ENCODE results near the gene EMP2.
"Not testable (repeated sequence)": the region's sequence is repeated elsewhere in the genome, so short reads cannot be mapped to it uniquely, and the experiment has no call there.

EMP2 gene

GRCh38 chr16:10579965-10580882, at the start of gene EMP2:
TSS of gene EMP2 (minus strand) at chr16:10580598. CDS start at chr16:10547617, 32,981 bp downstream.
- peak; percentile 68 for DNase-seq

- DNase-seq = peak; percentile 10
These were observed 49.2 kb upstream of the EMP2 start for GRCh38 chr16:10629592-10629963.

- no peak for DNase-seq
These were observed 45.4 kb upstream of the EMP2 start for GRCh38 chr16:10625595-10626357.

GRCh38 chr16:10624527-10624926, 44.1 kb upstream of the EMP2 start:
- DNase-seq = no peak

DNA sequence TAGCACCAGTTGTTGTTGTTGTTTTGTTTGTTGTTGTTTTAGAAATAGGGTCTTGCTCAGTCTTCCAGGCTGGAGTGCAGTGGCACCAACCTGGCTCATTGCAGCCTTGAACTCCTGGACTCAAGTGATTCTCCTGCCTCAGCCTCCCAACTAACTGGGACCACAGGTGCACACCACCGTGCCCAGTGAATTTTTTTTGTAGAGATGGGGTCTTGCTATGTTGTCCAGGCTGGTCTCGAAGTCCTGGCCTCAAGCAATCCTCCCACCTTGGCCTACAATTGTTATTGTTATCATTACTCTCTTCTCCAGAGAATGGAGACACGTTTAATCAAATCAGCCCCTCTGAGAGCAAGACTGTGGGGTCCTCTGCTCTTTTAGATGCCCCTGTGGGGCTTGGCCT, 42.7 kb upstream of the EMP2 start:
- no peak for DNase-seq

GRCh38 chr16:10622036-10622921, 41.9 kb upstream of the EMP2 start:
- no peak for DNase-seq

GRCh38 chr16:10621216-10621949, 41.0 kb upstream of the EMP2 start:
- not testable (repeated sequence) for DNase-seq

- no peak for DNase-seq
These were observed 39.7 kb upstream of the EMP2 start for GRCh38 chr16:10620120-10620519.

DNA sequence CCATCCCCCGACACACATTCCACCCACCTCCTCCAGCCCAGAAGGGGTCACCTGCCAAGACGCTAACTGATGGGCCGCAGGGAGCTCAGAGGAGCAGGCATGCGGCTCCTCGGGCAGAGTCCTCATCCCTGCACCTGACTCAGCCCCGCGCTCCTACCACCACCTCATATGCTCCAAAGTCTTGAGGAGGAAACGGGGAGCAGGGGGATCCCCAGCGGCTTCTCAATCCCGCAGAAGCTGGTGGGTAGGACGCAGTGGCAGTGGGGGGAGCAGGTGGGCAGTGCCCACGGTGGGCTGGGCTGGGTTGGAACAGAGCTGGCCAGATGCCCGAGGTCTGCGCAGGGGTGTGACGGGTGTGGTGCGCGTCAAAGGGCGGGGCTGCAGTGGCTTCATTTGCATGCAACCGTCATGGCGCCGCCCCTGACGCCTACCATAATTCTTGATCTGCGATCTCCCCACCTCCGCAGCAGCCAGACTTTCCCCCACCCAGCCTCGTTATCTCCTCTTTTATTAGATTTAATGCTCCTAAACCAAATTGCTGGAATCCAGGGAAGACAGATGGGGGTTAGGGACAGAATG, 39.0 kb upstream of the EMP2 start:
- DNase-seq = no peak

GRCh38 chr16:10618710-10619209, 38.4 kb upstream of the EMP2 start:
- no peak for DNase-seq

DNA sequence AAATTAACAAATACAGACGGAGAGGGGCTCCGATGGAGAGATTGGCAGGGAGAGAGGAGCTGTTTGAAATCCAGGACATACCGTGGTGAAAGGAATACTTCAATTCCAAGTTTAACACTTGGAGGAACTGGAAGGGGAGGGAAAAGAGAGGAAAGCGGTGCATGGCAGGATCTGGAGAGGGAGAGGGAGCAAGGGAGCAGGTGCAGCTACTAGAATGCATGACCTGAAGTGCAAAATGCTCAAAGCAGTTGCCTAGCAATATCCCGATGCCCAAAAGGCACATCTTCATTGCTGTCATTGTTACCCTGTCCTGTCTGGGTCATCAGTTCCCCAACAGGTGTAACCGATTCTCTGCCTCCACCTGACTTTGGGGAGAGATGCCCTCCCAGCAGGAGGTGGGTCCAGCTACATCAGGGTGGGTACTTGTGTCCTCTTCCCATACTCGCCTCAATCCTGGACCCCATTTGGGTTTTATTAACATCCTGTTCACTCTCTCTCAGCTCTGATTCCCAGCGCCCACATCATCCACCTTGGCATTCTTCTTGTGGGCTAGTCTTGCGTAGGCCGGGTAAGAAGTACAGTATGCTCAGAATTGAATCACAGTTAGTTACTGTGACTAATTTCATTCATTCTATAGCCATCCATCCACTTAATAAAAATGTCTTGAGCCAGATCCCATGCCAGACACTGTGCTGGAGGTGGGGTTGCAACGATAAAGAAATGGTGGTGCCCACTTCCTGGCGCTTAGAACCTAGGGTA, 37.4 kb upstream of the EMP2 start:
- peak; percentile 55 for DNase-seq

GRCh38 chr16:10616756-10617640, 36.6 kb upstream of the EMP2 start:
- DNase-seq = peak; percentile 81

GRCh38 chr16:10616419-10616755, 36.0 kb upstream of the EMP2 start:
- DNase-seq = no peak

DNA sequence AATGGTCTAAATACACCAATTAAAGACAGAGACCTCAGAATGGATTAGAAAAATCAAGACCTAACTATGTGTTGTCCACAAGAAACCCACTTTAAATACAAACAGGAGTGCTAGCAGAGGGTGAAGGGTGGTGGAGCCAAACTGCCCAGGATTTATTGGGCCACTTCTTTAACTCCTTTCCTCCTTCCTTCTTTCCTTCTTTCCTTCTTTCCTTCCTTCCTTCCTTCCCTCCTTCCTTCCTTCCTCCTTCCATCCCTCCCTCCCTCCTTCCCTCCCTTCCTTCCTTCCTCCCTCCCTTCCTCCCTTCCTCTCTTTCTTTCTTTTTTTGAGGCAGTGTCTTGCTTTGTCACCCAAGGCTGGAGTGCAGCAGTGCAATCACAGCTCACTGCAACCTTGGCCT, 34.3 kb upstream of the EMP2 start:
- no peak for DNase-seq

DNA sequence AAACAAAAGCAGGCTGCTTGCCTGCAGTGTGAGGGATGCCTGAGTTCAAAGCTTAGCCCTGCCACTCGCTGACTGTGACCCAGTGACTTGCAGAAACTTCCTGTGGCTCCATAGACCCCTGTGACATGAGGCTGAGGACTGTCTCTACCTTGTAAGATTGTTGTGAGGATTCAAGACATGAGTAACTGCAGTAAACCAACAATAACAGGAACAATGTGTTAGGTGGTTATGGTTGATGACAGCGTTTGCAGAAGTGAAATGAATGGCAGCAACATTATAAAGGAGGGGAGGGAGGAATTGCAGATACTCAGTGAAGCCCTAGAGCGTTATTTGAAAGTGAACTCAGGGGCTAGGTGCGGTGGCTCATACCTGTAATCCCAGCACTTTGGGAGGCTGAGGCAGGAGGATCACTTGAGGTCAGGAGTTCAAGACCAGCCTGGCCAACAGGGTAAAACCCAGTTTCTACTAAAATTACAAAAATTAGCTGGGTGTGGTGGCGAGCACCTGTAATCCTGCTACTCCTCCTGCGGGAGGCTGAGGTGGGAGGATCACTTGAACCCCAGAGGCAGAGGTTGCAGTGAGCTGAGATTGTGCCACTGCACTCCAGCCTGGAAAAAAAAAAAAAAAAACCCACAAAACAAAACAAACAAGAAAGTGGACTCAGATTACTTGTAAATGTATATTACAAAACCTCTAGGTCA, 33.5 kb upstream of the EMP2 start:
- no peak for DNase-seq

DNA sequence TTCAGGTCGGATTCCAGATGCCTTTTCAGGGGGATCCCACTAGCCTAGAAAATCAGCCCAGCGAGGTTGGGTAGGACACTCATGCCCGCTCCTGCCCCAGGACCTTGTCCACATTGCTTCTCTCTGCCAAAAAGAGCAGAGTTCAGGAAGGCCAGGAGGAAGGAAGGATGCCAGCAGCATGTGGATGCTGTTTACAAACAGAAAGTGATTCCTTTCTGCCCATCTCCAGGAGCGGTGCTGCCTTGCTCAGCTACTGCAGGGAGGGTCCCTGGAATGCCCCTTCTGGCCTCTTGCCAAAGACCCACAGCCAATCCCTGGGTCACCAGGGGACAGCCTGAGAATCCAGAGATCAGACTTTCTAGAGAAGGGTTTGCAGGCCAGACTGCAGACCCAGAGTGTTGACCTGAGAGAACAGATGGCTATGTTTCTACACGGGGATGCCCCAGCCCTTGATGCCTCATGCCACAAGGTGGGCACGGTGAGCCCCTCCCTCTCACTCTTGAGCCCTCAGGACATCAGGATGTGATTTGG, 32.3 kb upstream of the EMP2 start:
- DNase-seq = no peak

DNA sequence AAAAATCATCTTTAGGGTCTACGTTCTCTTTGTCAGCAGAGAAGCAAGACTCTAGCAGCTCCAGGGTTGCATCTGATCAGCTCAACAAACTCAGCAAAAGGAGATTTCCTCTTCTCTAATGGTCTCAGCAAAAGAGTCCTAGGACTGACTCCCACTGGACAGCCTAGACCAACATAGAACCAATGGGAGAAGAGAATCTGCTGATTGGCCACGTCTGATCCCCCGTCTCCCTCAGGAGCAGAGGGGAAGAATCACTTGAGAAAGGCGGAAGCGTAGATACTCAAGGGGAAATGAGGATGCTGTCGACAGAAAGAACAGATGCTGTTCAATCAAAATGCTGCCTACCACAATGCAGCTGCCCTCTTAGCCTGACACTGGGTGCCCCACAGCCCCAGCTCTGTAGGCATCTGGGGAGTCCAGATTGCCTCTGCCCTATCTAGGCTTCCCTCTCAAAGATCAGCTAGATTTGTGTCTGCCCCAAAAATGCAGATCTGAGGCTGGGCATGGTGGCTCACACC, 31.5 kb upstream of the EMP2 start:
- DNase-seq = no peak

DNA sequence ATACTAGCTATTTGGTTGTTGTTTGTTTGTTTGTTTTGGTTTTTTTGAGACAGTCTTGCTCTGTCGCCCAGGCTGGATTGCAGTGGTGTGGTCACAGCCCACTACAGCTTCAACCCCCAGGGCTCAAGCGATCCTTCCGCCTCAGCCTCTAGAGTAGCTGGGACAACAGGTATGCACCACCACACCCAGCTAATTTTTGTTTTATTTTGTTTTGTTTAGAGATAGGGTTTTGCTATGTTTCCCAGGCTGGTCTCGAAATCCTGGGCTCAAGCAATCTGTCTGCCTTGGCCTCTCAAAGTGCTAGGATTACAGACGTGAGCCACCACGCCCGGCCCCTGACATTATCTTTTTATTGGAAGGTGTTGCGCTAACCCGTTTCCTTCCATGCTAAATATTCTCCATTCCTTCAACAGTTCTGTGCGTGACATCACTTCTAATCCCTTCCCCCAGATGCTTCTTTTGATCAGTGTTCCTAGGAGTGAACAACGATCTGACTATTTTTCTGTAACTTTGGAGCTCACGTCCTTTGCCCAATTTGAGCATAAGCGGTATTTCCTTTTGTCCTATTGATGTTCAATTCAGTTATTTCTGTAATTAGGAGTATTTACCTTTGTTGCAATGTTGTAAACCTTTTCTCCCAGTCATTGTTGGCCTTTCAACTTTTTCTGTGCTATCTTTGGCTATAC, 30.2 kb upstream of the EMP2 start:
- DNase-seq = no peak

All from DMS153 (cell line).